ENCODE data around the gene ACRBP.

DNA sequence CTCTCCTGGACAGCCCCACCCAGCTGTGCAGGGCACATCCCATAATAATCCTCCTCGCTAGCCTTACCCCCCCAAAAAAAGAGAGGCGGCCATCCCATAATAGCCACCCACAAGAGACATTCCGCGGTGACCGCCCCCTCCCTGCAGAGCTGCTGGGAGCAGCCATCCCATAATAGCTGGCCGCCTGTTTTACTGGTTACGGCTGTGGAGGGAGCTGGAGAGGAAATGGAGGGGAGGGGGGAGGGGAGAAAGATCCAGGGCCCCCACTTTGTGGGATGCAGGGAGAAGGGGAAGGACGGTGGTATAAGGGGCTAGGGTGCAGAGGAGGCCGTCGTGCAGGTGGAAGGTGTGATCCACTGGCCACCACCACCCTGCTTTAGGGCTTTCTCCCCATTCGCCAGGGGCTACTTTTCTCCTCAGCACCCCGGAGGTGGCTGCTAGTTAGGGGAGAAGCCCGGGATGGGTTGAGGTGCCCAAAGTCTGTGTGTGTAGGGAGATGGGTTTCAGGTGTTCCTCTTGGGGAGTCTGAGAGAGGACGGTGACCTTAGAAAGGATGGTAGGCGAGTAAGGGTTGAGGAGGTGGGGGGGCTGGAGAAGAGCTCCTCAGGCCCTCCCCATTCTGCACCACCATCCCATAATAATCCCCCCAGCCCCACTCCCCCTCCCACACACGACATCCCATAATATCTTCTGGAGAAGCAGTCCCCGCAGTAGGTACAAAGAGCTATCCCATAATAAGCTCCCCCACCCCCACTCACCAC, 34.0 kb downstream of the ACRBP start:
- TF ChIP-seq, protein P1, sequence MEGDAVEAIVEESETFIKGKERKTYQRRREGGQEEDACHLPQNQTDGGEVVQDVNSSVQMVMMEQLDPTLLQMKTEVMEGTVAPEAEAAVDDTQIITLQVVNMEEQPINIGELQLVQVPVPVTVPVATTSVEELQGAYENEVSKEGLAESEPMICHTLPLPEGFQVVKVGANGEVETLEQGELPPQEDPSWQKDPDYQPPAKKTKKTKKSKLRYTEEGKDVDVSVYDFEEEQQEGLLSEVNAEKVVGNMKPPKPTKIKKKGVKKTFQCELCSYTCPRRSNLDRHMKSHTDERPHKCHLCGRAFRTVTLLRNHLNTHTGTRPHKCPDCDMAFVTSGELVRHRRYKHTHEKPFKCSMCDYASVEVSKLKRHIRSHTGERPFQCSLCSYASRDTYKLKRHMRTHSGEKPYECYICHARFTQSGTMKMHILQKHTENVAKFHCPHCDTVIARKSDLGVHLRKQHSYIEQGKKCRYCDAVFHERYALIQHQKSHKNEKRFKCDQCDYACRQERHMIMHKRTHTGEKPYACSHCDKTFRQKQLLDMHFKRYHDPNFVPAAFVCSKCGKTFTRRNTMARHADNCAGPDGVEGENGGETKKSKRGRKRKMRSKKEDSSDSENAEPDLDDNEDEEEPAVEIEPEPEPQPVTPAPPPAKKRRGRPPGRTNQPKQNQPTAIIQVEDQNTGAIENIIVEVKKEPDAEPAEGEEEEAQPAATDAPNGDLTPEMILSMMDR (IDR thresholded peaks at IDR 0.05; ENCODE audit: low read depth, low read length): no peak
- peak; percentile 4 for TF ChIP-seq POLR2A (IDR thresholded peaks at IDR 0.05; ENCODE audit: extremely low read depth, insufficient read length)

All from NB4 (cell line).